Trophoblast cell (in vitro differentiated cells and primary cell): Measurements from ENCODE around the gene RGS3.

Experiments
- DNase-seq, 2 donors: peaks; one replicate each; pipeline ENCODE4 v3.0.0-alpha.2; 2016
- H2AFZ ChIP-seq: 2 replicates; pipeline ENCODE4 v1.6.1; 2013; ENCODE audit warnings: low read length, moderate library complexity, mild to moderate bottlenecking; ENCODE audit not compliant: insufficient read depth, poor library complexity
- H2AK5ac ChIP-seq: 2 replicates; pipeline ENCODE4 v1.6.1; 2013; ENCODE audit warnings: mild to moderate bottlenecking, low read length
- H2BK120ac ChIP-seq: 2 replicates; pipeline ENCODE4 v1.6.1; 2013; ENCODE audit warnings: low read length, mild to moderate bottlenecking, moderate library complexity; ENCODE audit not compliant: insufficient read depth, poor library complexity
- H2BK12ac ChIP-seq: 2 replicates; pipeline ENCODE4 v1.6.1; 2013; ENCODE audit warnings: mild to moderate bottlenecking, low read length, moderate library complexity
- H2BK5ac ChIP-seq: 2 replicates; pipeline ENCODE4 v1.6.1; 2013; ENCODE audit warnings: low read length, low read depth, moderate library complexity, mild to moderate bottlenecking; ENCODE audit not compliant: poor library complexity
- H3K14ac ChIP-seq: 2 replicates; pipeline ENCODE4 v1.6.1; 2013; ENCODE audit warnings: mild to moderate bottlenecking, low read length
- H3K18ac ChIP-seq: 2 replicates; pipeline ENCODE4 v1.6.1; 2013; ENCODE audit warnings: mild to moderate bottlenecking, low read length
- H3K23ac ChIP-seq: 2 replicates; pipeline ENCODE4 v1.6.1; 2013; ENCODE audit warnings: low read length
- H3K27ac ChIP-seq: 2 replicates; pipeline ENCODE4 v1.5.1; 2013; ENCODE audit warnings: low read depth, mild to moderate bottlenecking, inconsistent platforms, low read length, moderate library complexity
- H3K27me3 ChIP-seq: 2 replicates; pipeline ENCODE4 v1.6.1; 2013; ENCODE audit warnings: inconsistent platforms, mild to moderate bottlenecking, low read length, moderate library complexity; ENCODE audit not compliant: insufficient read depth
- H3K36me3 ChIP-seq, 2 experiments: 1 replicate in 1 of 2; 2 replicates in 1 of 2; pipeline ENCODE4 v1.6.1; 2013; ENCODE audit warnings: low read length in 2 of 2, mild to moderate bottlenecking in 2 of 2, moderate library complexity in 1 of 2; ENCODE audit not compliant: insufficient read depth in 2 of 2, control insufficient read depth in 1 of 2
- H3K4ac ChIP-seq: 2 replicates; pipeline ENCODE4 v1.6.1; 2013; ENCODE audit warnings: low read depth, mild to moderate bottlenecking, low read length, moderate library complexity
- H3K4me1 ChIP-seq, 2 experiments: 1 replicate in 1 of 2; 2 replicates in 1 of 2; pipeline ENCODE4 v1.6.1; 2013; ENCODE audit warnings: low read length in 2 of 2, mild to moderate bottlenecking in 2 of 2, moderate library complexity in 1 of 2; ENCODE audit not compliant: insufficient read depth in 2 of 2, control insufficient read depth in 1 of 2
- H3K4me2 ChIP-seq: 2 replicates; pipeline ENCODE4 v1.6.1; 2013; ENCODE audit warnings: inconsistent platforms, mild to moderate bottlenecking, low read length, moderate library complexity
- H3K4me3 ChIP-seq: 2 replicates; pipeline ENCODE4 v1.5.1; 2013; ENCODE audit warnings: mild to moderate bottlenecking, low read depth, low read length, inconsistent platforms
- H3K79me1 ChIP-seq: one replicate; pipeline ENCODE4 v1.6.1; 2013; ENCODE audit warnings: low read length
- H3K79me2 ChIP-seq: 2 replicates; pipeline ENCODE4 v1.6.1; 2013; ENCODE audit warnings: low read length, mild to moderate bottlenecking; ENCODE audit not compliant: control insufficient read depth, insufficient read depth, poor library complexity
- H3K9ac ChIP-seq: 2 replicates; pipeline ENCODE4 v1.6.1; 2013; ENCODE audit warnings: mild to moderate bottlenecking, low read length
- H3K9me3 ChIP-seq: 2 replicates; pipeline ENCODE4 v1.6.1; 2013; ENCODE audit warnings: low read depth, mild to moderate bottlenecking, control low read depth, inconsistent platforms, low read length; ENCODE audit not compliant: insufficient read depth
- H4K12ac ChIP-seq: 2 replicates; pipeline ENCODE4 v1.6.1; 2013; ENCODE audit warnings: low read depth, mild to moderate bottlenecking, low read length, moderate library complexity
- H4K8ac ChIP-seq: 2 replicates; pipeline ENCODE4 v1.6.1; 2013; ENCODE audit warnings: low read depth, mild to moderate bottlenecking, low read length, moderate library complexity
- H4K91ac ChIP-seq: one replicate; pipeline ENCODE4 v1.6.1; 2013; ENCODE audit warnings: low read depth, mild to moderate bottlenecking, low read length, moderate library complexity
- WGBS: extraction: QIAGEN DNeasy Blood & Tissue Kit; methylation state at CpG from one replicate; pipeline ENCODE4 v1.1.7; 2013; ENCODE audit warnings: missing lambda C conversion rate; ENCODE audit not compliant: insufficient read length, insufficient coverage; ENCODE audit errors: extremely low coverage; 5-methylcytosine and 5-hydroxymethylcytosine counted together

Gene RGS3

GRCh38 chr9:113530942-113531341 lies 67.4 kb downstream of the RGS3 start:
- Histone ChIP-seq H3K36me3 (peaks cover 0 to 4% of the 10 kb centered on the region in 2 experiments), H4K91ac (peak overlapping the region; percentile 34), H3K27ac (peak overlapping the region; percentile 65), H3K79me2 (no peaks in the 10 kb centered on the region), H2BK120ac (no peak overlapping the region), H4K12ac (no peak overlapping the region), H3K18ac (peak overlapping the region; percentile 42), H2AK5ac (no peak overlapping the region), H3K4me2 (no peak overlapping the region), H2BK5ac (peak overlapping the region; percentile 20), H3K79me1 (peaks cover 27% of the 10 kb centered on the region), H4K8ac (no peak overlapping the region), H3K27me3 (no peaks in the 10 kb centered on the region), H3K9ac (no peak overlapping the region), H2AFZ (no peak overlapping the region), H3K14ac (peak overlapping the region; percentile 14), H2BK12ac (peak overlapping the region; percentile 63), H3K4me3 (no peak overlapping the region), H3K9me3 (peaks cover 2% of the 10 kb centered on the region), H3K4me1 (peaks cover 20 to 38% of the 10 kb centered on the region in 2 experiments), H3K23ac (no peak overlapping the region), H3K4ac (no peak overlapping the region)
- no peak for DNase-seq
- no CpG with 5 or more reads among the region's 1 CpG for WGBS

GRCh38 chr9:113531919-113532808 lies 68.6 kb downstream of the RGS3 start:
- no peak overlapping the region for H3K4me2 ChIP-seq
- H2BK120ac ChIP-seq, result no peak overlapping the region
- no peaks in the 10 kb centered on the region for H3K27me3 ChIP-seq
- H2BK12ac ChIP-seq, result peak overlapping the region; percentile 59
- no peak overlapping the region for H3K4me3 ChIP-seq
- DNase-seq, result no peak
- H3K4ac ChIP-seq, result no peak overlapping the region
- no peak overlapping the region for H4K12ac ChIP-seq
- H3K79me1 ChIP-seq, result peaks cover 35% of the 10 kb centered on the region
- H3K14ac ChIP-seq, result no peak overlapping the region
- no peak overlapping the region for H4K91ac ChIP-seq
- H2AK5ac ChIP-seq, result peak overlapping the region; percentile 38
- H3K18ac ChIP-seq, result peak overlapping the region; percentile 37
- H3K36me3 ChIP-seq, result peaks cover 0 to 5% of the 10 kb centered on the region in 2 experiments
- no peaks in the 10 kb centered on the region for H3K9me3 ChIP-seq
- no peak overlapping the region for H2AFZ ChIP-seq
- H3K23ac ChIP-seq, result no peak overlapping the region
- H3K9ac ChIP-seq, result no peak overlapping the region
- H2BK5ac ChIP-seq, result no peak overlapping the region
- peaks cover 4% of the 10 kb centered on the region for H3K79me2 ChIP-seq
- H3K4me1 ChIP-seq, result peaks cover 31 to 42% of the 10 kb centered on the region in 2 experiments
- no peak overlapping the region for H3K27ac ChIP-seq
- WGBS, result no CpG with 5 or more reads among the region's 7 CpGs
- no peak overlapping the region for H4K8ac ChIP-seq

- Histone ChIP-seq H3K4me2 (no peak overlapping the region), H3K9ac (no peak overlapping the region), H2AK5ac (no peak overlapping the region), H3K27ac (no peak overlapping the region), H4K8ac (no peak overlapping the region), H2AFZ (no peak overlapping the region), H3K36me3 (peaks cover 0 to 5% of the 10 kb centered on the region in 2 experiments), H2BK120ac (no peak overlapping the region), H3K4me1 (peaks cover 31 to 42% of the 10 kb centered on the region in 2 experiments), H3K14ac (no peak overlapping the region), H3K9me3 (no peaks in the 10 kb centered on the region), H3K4ac (no peak overlapping the region), H4K12ac (no peak overlapping the region), H3K27me3 (no peaks in the 10 kb centered on the region), H3K79me1 (peaks cover 32% of the 10 kb centered on the region), H3K4me3 (no peak overlapping the region), H3K79me2 (peaks cover 4% of the 10 kb centered on the region), H2BK5ac (no peak overlapping the region), H3K18ac (no peak overlapping the region), H3K23ac (no peak overlapping the region), H4K91ac (no peak overlapping the region), H2BK12ac (no peak overlapping the region)
- DNase-seq, result no peak
- WGBS, result no CpG with 5 or more reads among the region's 3 CpGs
These were observed 69.3 kb downstream of the RGS3 start for GRCh38 chr9:113532809-113533190.

GRCh38 chr9:113533335-113534225 lies 70.1 kb downstream of the RGS3 start:
- no peak overlapping the region for H3K4me2 ChIP-seq
- no peak overlapping the region for H4K8ac ChIP-seq
- no peak overlapping the region for H3K27ac ChIP-seq
- no peaks in the 10 kb centered on the region for H3K27me3 ChIP-seq
- peak overlapping the region; percentile 20 for H3K14ac ChIP-seq
- no peak overlapping the region for H2AK5ac ChIP-seq
- H3K4ac ChIP-seq, result no peak overlapping the region
- H3K4me3 ChIP-seq, result no peak overlapping the region
- no peak overlapping the region for H3K23ac ChIP-seq
- no peak overlapping the region for H2BK120ac ChIP-seq
- peaks cover 4% of the 10 kb centered on the region for H3K79me2 ChIP-seq
- DNase-seq, result no peak
- H3K9me3 ChIP-seq, result no peaks in the 10 kb centered on the region
- H2BK5ac ChIP-seq, result no peak overlapping the region
- H2AFZ ChIP-seq, result no peak overlapping the region
- H3K18ac ChIP-seq, result no peak overlapping the region
- H4K12ac ChIP-seq, result no peak overlapping the region
- peak overlapping the region; percentile 46 for H2BK12ac ChIP-seq
- H3K36me3 ChIP-seq, result peaks cover 0 to 5% of the 10 kb centered on the region in 2 experiments
- no CpG with 5 or more reads among the region's 8 CpGs for WGBS
- H3K79me1 ChIP-seq, result peaks cover 30% of the 10 kb centered on the region
- no peak overlapping the region for H3K9ac ChIP-seq
- H4K91ac ChIP-seq, result peak overlapping the region; percentile 17
- H3K4me1 ChIP-seq, result peaks cover 29 to 37% of the 10 kb centered on the region in 2 experiments
